Panc1 (cell line): ENCODE results near the gene NTM. TPM values are rescaled to one million over a fixed set of nuclear protein-coding genes. Genes with fewer than 3 reads are reported as not detected.

Experiments used
- ATAC-seq: fragments of 200-7000 bp; cut with Tn5 transposase; 2 replicates; pipeline ENCODE4 v1.9.1; 2020; ENCODE audit warnings: mild to moderate bottlenecking, moderate library complexity
- BruUV-seq: library from RNA; stranded (reverse); fragments of 400-500 nt; replicated peaks from 2 replicates; lab custom pipeline; 2021; lab: Mats Ljungman, UMichigan
- CTCF ChIA-PET: fragments of 300-600 bp; sonication (Branson Sonifier 250); formaldehyde crosslinking; loops from one replicate; lab custom pipeline; 2022; ENCODE audit warnings: antibody characterized with exemption; lab: Charles Lee
- POLR2A ChIA-PET: fragments of 300-600 bp; sonication (Branson Sonifier 250); formaldehyde crosslinking; loops from one replicate; lab custom pipeline; 2022; ENCODE audit warnings: antibody characterized with exemption; lab: Charles Lee
- DNase-seq: peaks from one replicate; pipeline ENCODE4 v3.0.0-alpha.2; 2010; ENCODE audit warnings: low read depth, low spot score
- H3K27ac ChIP-seq: 2 replicates; pipeline ENCODE4 v1.5.1; 2011; ENCODE audit warnings: mild to moderate bottlenecking, low read length, inconsistent platforms
- H3K27me3 ChIP-seq: fragments of 200-500 bp; sonication (Bioruptor generic); 2 replicates; pipeline ENCODE4 v1.6.0; 2014; ENCODE audit warnings: low read length, inconsistent platforms; ENCODE audit not compliant: control insufficient read depth, insufficient read depth
- H3K36me3 ChIP-seq: fragments of 200-500 bp; sonication (Bioruptor generic); 2 replicates; pipeline ENCODE4 v1.5.1; 2014; ENCODE audit warnings: inconsistent platforms, mild to moderate bottlenecking, low read length, moderate library complexity; ENCODE audit not compliant: control insufficient read depth, insufficient read depth
- H3K4me1 ChIP-seq: 2 replicates; pipeline ENCODE4 v1.5.1; 2011; ENCODE audit warnings: inconsistent platforms, mild to moderate bottlenecking, low read length, moderate library complexity; ENCODE audit not compliant: control insufficient read depth, insufficient read depth
- H3K4me3 ChIP-seq, 2 experiments: 2 replicates each; pipeline ENCODE4 v1.5.1; 2011 to 2012; ENCODE audit warnings: low read depth in 2 of 2, low read length in 2 of 2, mild to moderate bottlenecking in 2 of 2, inconsistent platforms in 1 of 2, moderate library complexity in 1 of 2
- H3K9me3 ChIP-seq: fragments of 200-500 bp; sonication (Bioruptor generic); 2 replicates; pipeline ENCODE4 v1.5.1; 2014; ENCODE audit warnings: low read depth, mild to moderate bottlenecking, inconsistent platforms, low read length, moderate library complexity; ENCODE audit not compliant: control insufficient read depth, insufficient read depth
- POLR2AphosphoS5 ChIP-seq: IDR thresholded peaks from 2 replicates; pipeline ENCODE4 v1.6.1; 2012; ENCODE audit warnings: mild to moderate bottlenecking, low read depth, low read length, moderate library complexity
- SIN3A ChIP-seq: IDR thresholded peaks from 2 replicates; pipeline ENCODE4 v1.6.1; 2012; ENCODE audit warnings: low read depth, mild to moderate bottlenecking, low read length, moderate library complexity, borderline replicate concordance; ENCODE audit not compliant: insufficient read depth
- TCF7L2 ChIP-seq: IDR thresholded peaks from 2 replicates; pipeline ENCODE4 v1.6.1; 2011; ENCODE audit warnings: mild to moderate bottlenecking, low read depth, low read length, inconsistent platforms
- in situ Hi-C: cut with HindIII; loops from 2 replicates; pipeline ENCODE4 v1.10.0; 2016; ENCODE audit warnings: low sequenced_read_pairs, low pct_unique_long_range_greater_than_20kb
- intact Hi-C: fragments of 100-400 bp; cut with micrococcal nuclease; formaldehyde crosslinking; loops from one replicate; pipeline ENCODE4 v1.10.0; 2022; ENCODE audit not compliant: unreplicated experiment
- total RNA-seq: library from RNA; stranded (reverse); gene quantifications from one replicate; pipeline ENCODE4 v1.2.1, GENCODE V29; 2021; ENCODE audit not compliant: unreplicated experiment
- TF ChIP-seq, protein P1 (sequence below), 2 experiments: IDR thresholded peaks; 2 replicates each; pipeline ENCODE4 v1.6.1; 2011 to 2012; ENCODE audit warnings: low read depth in 2 of 2, control low read depth in 1 of 2, low read length in 1 of 2, mild to moderate bottlenecking in 1 of 2, moderate library complexity in 1 of 2; ENCODE audit not compliant: insufficient read depth in 1 of 2
- TF ChIP-seq, protein P2 (sequence below): fragments of 450-650 bp; IDR thresholded peaks from 2 replicates; pipeline ENCODE4 v1.5.1; 2017; ENCODE audit warnings: mild to moderate bottlenecking

Gene NTM
- total RNA-seq, 1 experiment from 2014 or later, result 0.10 TPM

DNA sequence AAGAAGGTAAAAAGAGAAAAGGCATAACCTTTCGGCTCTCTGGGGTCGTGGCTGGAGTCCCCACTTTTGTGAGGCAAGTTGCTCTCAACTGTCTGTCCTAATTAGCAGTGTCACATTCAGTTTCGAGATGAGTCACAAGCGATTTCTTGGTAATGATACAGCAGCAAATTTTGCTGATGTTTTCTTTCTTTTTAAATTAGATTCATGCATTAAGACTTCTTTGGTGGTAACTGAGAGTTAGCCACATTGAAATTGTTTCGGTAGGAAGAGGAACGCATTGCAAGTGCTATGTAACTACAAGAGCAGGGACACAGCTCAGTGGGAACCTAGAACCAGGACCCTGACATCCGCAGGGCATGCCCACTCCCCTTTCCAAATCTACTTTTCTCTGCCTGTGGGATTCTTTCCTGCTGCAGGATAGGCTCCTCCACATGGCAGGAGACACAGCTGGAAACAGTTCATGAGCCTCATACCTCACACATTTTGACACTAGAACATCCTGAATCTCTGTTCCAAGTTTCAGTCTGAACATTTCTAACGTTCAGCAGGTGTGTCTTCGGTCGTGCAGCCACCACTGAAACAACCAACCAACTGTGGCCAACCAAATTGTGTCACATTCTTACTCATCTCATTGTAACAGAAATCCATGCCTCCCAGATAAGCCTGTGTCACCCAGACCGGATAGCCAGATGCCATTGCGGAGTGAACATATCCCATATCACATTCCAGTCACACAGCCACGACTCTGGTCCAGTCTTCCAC is 987.6 kb downstream of the NTM start:
- intact Hi-C loops, result no loop called here
- H3K4me3 ChIP-seq, result no peak overlapping the region
- TF ChIP-seq, protein P1, sequence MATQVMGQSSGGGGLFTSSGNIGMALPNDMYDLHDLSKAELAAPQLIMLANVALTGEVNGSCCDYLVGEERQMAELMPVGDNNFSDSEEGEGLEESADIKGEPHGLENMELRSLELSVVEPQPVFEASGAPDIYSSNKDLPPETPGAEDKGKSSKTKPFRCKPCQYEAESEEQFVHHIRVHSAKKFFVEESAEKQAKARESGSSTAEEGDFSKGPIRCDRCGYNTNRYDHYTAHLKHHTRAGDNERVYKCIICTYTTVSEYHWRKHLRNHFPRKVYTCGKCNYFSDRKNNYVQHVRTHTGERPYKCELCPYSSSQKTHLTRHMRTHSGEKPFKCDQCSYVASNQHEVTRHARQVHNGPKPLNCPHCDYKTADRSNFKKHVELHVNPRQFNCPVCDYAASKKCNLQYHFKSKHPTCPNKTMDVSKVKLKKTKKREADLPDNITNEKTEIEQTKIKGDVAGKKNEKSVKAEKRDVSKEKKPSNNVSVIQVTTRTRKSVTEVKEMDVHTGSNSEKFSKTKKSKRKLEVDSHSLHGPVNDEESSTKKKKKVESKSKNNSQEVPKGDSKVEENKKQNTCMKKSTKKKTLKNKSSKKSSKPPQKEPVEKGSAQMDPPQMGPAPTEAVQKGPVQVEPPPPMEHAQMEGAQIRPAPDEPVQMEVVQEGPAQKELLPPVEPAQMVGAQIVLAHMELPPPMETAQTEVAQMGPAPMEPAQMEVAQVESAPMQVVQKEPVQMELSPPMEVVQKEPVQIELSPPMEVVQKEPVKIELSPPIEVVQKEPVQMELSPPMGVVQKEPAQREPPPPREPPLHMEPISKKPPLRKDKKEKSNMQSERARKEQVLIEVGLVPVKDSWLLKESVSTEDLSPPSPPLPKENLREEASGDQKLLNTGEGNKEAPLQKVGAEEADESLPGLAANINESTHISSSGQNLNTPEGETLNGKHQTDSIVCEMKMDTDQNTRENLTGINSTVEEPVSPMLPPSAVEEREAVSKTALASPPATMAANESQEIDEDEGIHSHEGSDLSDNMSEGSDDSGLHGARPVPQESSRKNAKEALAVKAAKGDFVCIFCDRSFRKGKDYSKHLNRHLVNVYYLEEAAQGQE (IDR thresholded peaks at IDR 0.05; ENCODE audit: insufficient read depth in 1 of 2, low read depth in 2 of 2, low read length in 1 of 2), result no peak
- TF ChIP-seq TCF7L2, result no peak
- TF ChIP-seq, protein P2, sequence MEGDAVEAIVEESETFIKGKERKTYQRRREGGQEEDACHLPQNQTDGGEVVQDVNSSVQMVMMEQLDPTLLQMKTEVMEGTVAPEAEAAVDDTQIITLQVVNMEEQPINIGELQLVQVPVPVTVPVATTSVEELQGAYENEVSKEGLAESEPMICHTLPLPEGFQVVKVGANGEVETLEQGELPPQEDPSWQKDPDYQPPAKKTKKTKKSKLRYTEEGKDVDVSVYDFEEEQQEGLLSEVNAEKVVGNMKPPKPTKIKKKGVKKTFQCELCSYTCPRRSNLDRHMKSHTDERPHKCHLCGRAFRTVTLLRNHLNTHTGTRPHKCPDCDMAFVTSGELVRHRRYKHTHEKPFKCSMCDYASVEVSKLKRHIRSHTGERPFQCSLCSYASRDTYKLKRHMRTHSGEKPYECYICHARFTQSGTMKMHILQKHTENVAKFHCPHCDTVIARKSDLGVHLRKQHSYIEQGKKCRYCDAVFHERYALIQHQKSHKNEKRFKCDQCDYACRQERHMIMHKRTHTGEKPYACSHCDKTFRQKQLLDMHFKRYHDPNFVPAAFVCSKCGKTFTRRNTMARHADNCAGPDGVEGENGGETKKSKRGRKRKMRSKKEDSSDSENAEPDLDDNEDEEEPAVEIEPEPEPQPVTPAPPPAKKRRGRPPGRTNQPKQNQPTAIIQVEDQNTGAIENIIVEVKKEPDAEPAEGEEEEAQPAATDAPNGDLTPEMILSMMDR, result no peak
- no peak for TF ChIP-seq POLR2AphosphoS5
- H3K36me3 ChIP-seq, result no peaks in the 10 kb centered on the region
- no TSS peak for BruUV-seq
- H3K27ac ChIP-seq, result no peak overlapping the region
- no peak for DNase-seq
- in situ Hi-C loops, result no loop called here
- no peak for ATAC-seq
- H3K4me1 ChIP-seq, result no peaks in the 10 kb centered on the region
- ChIA-PET CTCF (no interaction called here), POLR2A (no interaction called here)
- no peaks in the 10 kb centered on the region for H3K27me3 ChIP-seq
- H3K9me3 ChIP-seq, result no peaks in the 10 kb centered on the region

DNA sequence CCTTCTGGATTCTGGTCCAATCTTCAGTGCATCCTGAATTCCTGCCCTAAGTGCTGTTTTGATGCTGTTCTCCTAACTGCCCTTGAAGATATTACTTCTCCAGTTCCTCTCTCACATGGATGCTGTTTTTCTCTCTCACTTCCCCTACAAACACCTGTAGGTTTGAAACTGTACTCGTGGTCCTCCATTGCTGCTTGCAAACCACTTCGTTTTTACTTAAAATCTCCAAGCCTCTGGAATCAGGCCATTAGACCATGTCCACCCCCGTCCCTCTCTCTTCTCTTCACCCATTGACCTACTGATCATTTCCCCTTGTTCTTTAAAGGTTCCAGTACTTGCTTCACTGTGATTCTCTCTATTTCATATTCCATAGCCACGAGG is 988.1 kb downstream of the NTM start:
- Histone ChIP-seq H3K27me3 (no peaks in the 10 kb centered on the region), H3K27ac (no peak overlapping the region), H3K9me3 (no peaks in the 10 kb centered on the region), H3K36me3 (no peaks in the 10 kb centered on the region), H3K4me1 (no peaks in the 10 kb centered on the region), H3K4me3 (no peak overlapping the region)
- DNase-seq (no peak), ATAC-seq (no peak)
- CTCF ChIA-PET, result no interaction called here
- intact Hi-C loops, result no loop called here
- in situ Hi-C loops, result no loop called here
- BruUV-seq, result no TSS peak
- TF ChIP-seq SIN3A, result no peak
- TF ChIP-seq POLR2AphosphoS5, result no peak
- no peak for TF ChIP-seq TCF7L2
- POLR2A ChIA-PET, result no interaction called here

DNA sequence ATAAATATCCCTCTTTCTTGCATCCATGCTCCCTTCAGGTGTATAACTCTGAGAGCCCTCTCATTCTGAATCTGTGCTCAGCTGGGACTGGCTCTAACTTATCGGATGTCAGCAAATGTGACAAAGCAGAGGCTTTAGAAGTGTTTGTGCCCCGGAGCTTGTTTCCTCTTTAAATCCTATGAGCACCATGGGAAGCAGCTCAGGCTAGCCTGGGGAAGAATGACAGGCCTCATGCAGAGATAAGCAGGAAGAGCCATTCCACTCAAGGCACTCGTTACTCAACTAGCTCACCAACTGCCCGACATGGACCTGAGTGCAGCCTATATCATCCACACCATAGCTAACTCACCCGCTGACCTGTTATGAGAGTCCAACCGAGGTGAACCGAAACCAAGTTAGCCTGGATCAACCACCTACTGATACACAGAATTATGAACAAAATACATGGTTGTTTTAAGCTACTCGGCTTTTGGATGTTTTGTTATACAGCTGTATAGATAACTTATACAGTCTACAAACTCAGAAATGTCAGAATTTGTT is 990.7 kb downstream of the NTM start:
- Histone ChIP-seq H3K4me1 (no peaks in the 10 kb centered on the region), H3K4me3 (no peak overlapping the region), H3K36me3 (no peaks in the 10 kb centered on the region), H3K9me3 (no peaks in the 10 kb centered on the region), H3K27ac (no peak overlapping the region), H3K27me3 (no peaks in the 10 kb centered on the region)
- in situ Hi-C loops (no loop called here), intact Hi-C loops (no loop called here)
- ChIA-PET CTCF (no interaction called here), POLR2A (interaction anchor here (0.5 to 0.6 kb wide), 2 partner anchors 20 to 1599 kb away, joined by 3 to 5 read pairs; no protein-coding TSS in a partner anchor)
- TF ChIP-seq POLR2AphosphoS5 (no peak), SIN3A (no peak), TCF7L2 (no peak)
- TF ChIP-seq, protein P1 (IDR thresholded peaks at IDR 0.05; ENCODE audit: insufficient read depth in 1 of 2, low read depth in 2 of 2, low read length in 1 of 2), result no peak
- BruUV-seq, result no TSS peak
- ATAC-seq (no peak), DNase-seq (no peak)
